Measurements from ENCODE around the gene MAN1A2. TPM values are rescaled to one million over a fixed set of nuclear protein-coding genes. Genes with fewer than 3 reads are reported as not detected.

The MAN1A2 gene
- total and polyA plus RNA-seq, 9 of the 15 experiments (the other 6 are each of a cell fraction or from before 2014, with no cell fraction given) = 4.2 to 38.4 (median 18.7) TPM

GRCh38 chr1:117389284-117389683, 22.0 kb downstream of the MAN1A2 start:
- Histone ChIP-seq H3K4me2 (ENCODE audit: insufficient read depth, low read length) (no peak overlapping the region), H4K20me1 (replicated peaks; ENCODE audit: control insufficient read depth, insufficient read depth, low read length) (peaks cover 14% of the 10 kb centered on the region), H3K9ac (ENCODE audit: insufficient read depth in 1 of 2, low read depth in 2 of 2, low read length in 2 of 2) (no peak overlapping the region; a peak in 1 of 4 replicates), H3K9me3 (replicated peaks; ENCODE audit: control insufficient read depth, insufficient read depth, low read depth, low read length) (no peaks in the 10 kb centered on the region), H3K4me1 (replicated peaks in 1 of 2; ENCODE audit: control insufficient read depth in 2 of 2, insufficient read depth in 2 of 2, low read length in 2 of 2) (peaks cover 0 to 10% of the 10 kb centered on the region in 2 experiments; a peak in 2 of 5 replicates), H3K9me1 (ENCODE audit: control insufficient read depth, insufficient read depth, low read length) (no peaks in the 10 kb centered on the region), H3K27ac (ENCODE audit: extremely low read depth, low read depth, low read length) (no peak overlapping the region), H3K79me2 (ENCODE audit: control insufficient read depth, insufficient read depth, low read length) (peaks cover 82% of the 10 kb centered on the region), H3K36me3 (ENCODE audit: control insufficient read depth, insufficient read depth, low read length) (no peaks in the 10 kb centered on the region), H2AFZ (ENCODE audit: low read depth, low read length) (no peak overlapping the region), H3K27me3 (ENCODE audit: control insufficient read depth in 2 of 2, insufficient read depth in 2 of 2, low read length in 2 of 2) (no peaks in the 10 kb centered on the region), H3K4me3 (no peak overlapping the region)
- FAIRE-seq = no peak
- BruUV-seq (replicated peaks) = no TSS peak
- ChIA-PET POLR2A (interaction anchor here (1.3 to 2.7 kb wide), 3 partner anchors 10 to 20 kb away, joined by 5 to 10 read pairs (median 6); no protein-coding TSS in a partner anchor), CTCF (ENCODE audit: low intra/inter-chr PET ratio) (no interaction called here)
- in situ Hi-C loops (cut with MboI) (no loop called here), intact Hi-C loops (cut with micrococcal nuclease) (no loop called here)
- no peak for DNase-seq (ENCODE audit: extremely low read depth in 1 of 4, low spot score in 3 of 4)
- ATAC-seq = peak; percentile 64
- WGBS (ENCODE audit: insufficient coverage, low coverage, missing lambda C conversion rate) = 64% methylated on average over 3 of the region's 3 CpGs
- TF ChIP-seq ATF4 (CRISPR knock-in tag; IDR thresholded peaks at IDR 0.05) (no peak), HNRNPK (IDR thresholded peaks at IDR 0.05; ENCODE audit: low read depth, low read length, poor library complexity, severe bottlenecking) (no peak), PKNOX1 (IDR thresholded peaks at IDR 0.05) (no peak), IRF2 (CRISPR knock-in tag; IDR thresholded peaks at IDR 0.05) (no peak), ZNF184 (CRISPR knock-in tag; IDR thresholded peaks at IDR 0.05) (no peak), ZC3H11A (IDR thresholded peaks at IDR 0.05; ENCODE audit: low read depth, low read length) (no peak), HOXB6 (CRISPR knock-in tag; IDR thresholded peaks at IDR 0.05; ENCODE audit: borderline replicate concordance) (no peak), ZNF584 (CRISPR knock-in tag; IDR thresholded peaks at IDR 0.05; ENCODE audit: low read depth) (no peak), SRSF9 (IDR thresholded peaks at IDR 0.05; ENCODE audit: borderline replicate concordance, low read depth, low read length) (no peak), HMBOX1 (IDR thresholded peaks at IDR 0.05) (no peak), CHD2 (IDR thresholded peaks at IDR 0.05; ENCODE audit: low read depth, low read length) (no peak), ETV5 (CRISPR knock-in tag; IDR thresholded peaks at IDR 0.05; ENCODE audit: low read depth) (no peak), FIP1L1 (IDR thresholded peaks at IDR 0.05; ENCODE audit: low read depth, low read length, poor library complexity, severe bottlenecking) (no peak), MED1 (CRISPR knock-in tag; IDR thresholded peaks at IDR 0.05; ENCODE audit: borderline replicate concordance) (no peak), MAFG (tag; conservative IDR thresholded peaks at IDR 0.05) (no peak), TCF7L2 (IDR thresholded peaks at IDR 0.05; ENCODE audit: low read depth, low read length) (no peak), CTCFL (IDR thresholded peaks at IDR 0.05; ENCODE audit: borderline replicate concordance, insufficient read depth, low read depth, low read length, poor library complexity, severe bottlenecking) (no peak), BRD9 (IDR thresholded peaks at IDR 0.05; ENCODE audit: low read depth, partially characterized antibody) (no peak), PHB (CRISPR knock-in tag; IDR thresholded peaks at IDR 0.05) (no peak), SMARCA4 (IDR thresholded peaks at IDR 0.05) (no peak)

All from K562 (cell line).